Measurements from ENCODE around the gene PLD1.
"Not testable (repeated sequence)": the region's sequence is repeated elsewhere in the genome, so short reads cannot be mapped to it uniquely, and the experiment has no call there.

The PLD1 gene

GRCh38 chr3:171649911-171650592, 160.2 kb downstream of the PLD1 start:
- no peak for FAIRE-seq

- no peak for FAIRE-seq
These were observed 161.0 kb downstream of the PLD1 start for GRCh38 chr3:171649267-171649666.

GRCh38 chr3:171648069-171648468, 162.2 kb downstream of the PLD1 start:
- no peak for FAIRE-seq

DNA sequence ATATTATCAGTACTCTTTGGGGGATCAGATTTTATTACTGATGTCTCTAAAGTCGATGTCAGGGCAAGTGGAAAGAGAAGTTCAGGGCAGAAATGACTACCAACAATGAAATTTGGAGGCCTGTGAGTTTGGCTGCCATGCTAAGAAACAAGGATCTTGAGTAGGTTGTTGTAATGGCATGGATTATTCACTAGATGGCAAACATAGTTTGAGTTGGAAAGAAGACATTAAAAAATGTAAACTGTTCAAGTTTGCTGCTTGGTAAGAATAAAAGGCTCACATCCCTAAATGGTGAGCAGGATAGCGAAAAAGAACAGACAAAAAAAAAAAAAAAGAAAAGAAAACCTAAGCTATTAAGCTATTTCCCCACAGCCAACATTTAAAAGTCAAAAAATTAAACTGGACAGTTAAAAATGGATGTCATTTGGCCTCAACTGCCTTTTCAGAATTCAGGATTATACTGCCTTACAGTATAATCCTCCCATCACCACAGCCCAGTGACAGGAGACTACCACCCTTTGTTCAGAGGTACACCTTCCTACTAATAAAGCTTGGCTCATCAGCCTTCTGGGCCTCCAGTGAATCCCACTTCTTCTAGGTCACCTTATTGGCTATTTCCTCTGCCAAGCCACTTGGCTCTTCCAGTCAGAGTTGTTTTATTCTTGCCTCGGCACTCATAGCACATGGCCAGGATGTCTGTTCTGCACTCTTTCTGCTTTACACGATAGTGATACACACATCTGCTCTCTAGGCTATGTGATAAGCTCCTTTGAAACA, 163.7 kb downstream of the PLD1 start:
- no peak for FAIRE-seq

- FAIRE-seq = no peak
These were observed 165.6 kb downstream of the PLD1 start for GRCh38 chr3:171644681-171645080.

GRCh38 chr3:171643681-171644080, 166.6 kb downstream of the PLD1 start:
- no peak for FAIRE-seq

DNA sequence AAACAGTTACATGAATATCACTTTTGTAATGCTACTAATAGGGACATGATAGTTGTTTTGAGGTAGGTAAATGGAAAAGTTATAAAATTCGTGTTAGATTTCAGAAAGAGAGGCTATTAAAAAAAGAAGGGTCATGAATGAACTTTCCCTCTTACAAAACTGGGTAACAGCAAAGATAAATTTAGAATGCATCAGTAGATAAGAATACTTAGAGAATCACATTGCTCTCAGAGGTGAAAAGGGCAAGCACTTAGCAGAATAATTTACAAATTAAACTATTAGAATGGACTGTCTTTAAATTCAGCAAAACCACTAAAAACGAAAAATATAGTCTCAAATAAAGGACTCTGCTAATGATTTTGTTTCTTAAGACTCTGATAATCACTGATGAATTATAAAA, 167.2 kb downstream of the PLD1 start:
- FAIRE-seq = no peak

GRCh38 chr3:171640520-171641412, 169.5 kb downstream of the PLD1 start:
- no peak for FAIRE-seq

DNA sequence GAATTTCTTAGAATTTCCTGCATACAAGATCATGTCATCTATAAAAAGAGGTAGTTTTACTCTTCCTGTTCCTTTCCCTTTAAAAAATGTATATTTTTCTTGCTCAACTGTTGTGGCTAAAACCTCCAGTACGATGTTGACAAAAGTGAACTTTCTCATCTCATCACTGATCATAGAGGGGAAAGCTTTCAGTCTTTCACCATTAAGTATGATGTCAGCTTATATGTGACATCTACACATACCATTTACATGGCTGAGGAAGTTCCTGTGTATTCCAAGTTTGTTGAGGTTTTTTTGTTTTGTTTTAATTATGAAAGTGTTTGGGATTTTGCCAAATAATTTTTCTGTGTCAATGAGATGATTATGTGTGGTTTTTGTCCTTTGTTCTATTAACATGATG, 173.6 kb downstream of the PLD1 start:
- no peak for FAIRE-seq

DNA sequence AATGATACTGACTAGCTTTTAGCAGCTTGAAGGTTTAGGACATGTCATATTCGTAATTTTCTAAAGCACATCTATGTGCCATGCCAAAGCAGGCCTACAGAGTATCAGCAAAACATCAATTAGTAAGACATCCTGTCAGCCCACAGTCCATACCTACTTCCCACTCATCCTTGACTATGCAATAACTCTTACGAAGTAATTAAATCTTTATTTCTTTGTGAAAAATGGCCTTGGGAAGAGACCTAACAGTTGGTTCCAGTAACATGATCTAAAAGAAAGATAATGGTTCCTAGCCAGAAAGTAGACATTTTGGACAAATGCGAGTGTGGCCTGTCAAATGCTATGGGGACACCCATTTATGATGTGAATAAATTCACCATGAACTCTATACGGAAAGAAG, 177.5 kb downstream of the PLD1 start:
- FAIRE-seq = no peak

DNA sequence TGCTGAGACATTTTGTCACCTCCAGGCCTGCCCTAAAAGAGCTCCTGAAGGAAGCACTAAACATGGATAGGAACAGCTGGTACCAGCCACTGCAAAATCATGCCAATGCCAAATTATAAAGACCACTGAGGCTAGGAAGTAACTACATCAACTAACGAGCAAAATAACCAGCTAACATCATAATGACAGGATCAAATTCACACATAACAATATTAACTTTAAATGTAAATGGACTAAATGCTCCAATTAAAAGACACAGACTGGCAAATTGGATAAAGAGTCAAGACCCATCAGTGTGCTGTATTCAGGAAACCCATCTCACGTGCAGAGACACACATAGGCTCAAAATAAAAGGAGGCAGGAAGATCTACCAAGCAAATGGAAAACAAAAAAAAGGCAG, 183.5 kb downstream of the PLD1 start:
- FAIRE-seq = not testable (repeated sequence)

- FAIRE-seq = no peak
These were observed 188.2 kb downstream of the PLD1 start for GRCh38 chr3:171622126-171622525.

DNA sequence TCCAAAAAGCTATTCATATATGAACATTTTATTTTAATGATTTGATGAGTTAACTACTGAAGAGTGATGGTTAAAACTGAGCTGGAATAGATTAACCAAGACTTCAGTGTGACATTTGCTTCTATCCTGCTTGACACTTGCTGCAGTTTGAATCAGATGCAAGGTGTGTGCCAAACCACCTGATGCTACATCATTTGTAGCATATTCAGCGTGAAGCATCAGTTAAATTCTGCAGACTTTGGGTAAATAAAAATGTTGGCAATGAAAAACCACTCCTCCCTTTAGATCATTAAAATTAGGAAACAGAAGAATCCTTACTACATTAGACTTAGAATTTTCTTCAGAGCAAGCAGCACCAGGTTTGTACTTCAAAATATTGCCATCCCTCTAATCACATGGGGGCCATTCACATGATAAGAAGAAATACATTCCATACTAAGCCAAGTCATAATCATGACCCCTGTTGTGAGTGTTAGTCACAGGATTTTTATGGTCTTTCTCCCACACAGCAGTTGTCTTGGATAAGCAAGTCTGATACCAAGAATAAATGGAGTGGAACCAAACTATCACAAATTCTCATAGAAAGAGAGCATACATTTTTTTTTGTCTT, 189.4 kb downstream of the PLD1 start:
- no peak for FAIRE-seq

DNA sequence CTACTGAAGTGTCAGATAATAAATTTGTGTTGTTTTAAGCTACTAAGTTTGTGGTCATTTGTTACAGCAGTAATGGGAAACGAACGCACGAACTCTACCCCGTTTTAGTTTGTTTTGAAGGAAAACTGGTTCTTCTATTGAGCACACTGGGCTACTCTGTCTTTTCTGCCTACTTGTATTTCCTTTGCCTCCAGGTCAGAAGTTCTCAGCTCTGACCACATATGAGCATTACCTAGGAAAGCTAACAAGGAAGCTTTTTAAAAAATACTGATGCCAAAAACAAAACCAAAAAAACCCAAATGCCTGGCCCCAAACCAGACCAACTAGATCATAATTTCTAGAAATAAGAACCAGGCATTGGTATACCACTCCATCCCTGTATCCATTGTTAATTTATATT, 193.5 kb downstream of the PLD1 start:
- no peak for FAIRE-seq

DNA sequence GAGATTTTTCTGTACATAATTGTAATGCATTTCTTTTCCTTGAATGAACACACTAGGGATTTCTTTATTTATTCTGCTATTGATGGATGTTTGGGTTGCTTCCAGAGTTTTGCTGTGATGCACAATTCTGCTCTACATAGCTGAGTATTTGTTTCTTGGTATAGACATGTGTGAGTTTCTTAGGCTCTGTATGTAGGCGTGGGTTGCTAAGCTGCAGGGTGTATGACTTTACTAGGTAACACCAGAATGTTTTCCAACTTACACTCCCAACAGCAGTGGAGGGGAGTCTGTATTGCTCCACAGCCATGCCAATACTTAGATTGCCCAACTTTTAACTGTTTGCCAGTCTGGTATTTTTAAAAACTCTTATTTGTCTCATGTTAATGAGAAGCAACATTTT, 194.6 kb downstream of the PLD1 start:
- no peak for FAIRE-seq

GRCh38 chr3:171615281-171615680, 195.0 kb downstream of the PLD1 start:
- no peak for FAIRE-seq

DNA sequence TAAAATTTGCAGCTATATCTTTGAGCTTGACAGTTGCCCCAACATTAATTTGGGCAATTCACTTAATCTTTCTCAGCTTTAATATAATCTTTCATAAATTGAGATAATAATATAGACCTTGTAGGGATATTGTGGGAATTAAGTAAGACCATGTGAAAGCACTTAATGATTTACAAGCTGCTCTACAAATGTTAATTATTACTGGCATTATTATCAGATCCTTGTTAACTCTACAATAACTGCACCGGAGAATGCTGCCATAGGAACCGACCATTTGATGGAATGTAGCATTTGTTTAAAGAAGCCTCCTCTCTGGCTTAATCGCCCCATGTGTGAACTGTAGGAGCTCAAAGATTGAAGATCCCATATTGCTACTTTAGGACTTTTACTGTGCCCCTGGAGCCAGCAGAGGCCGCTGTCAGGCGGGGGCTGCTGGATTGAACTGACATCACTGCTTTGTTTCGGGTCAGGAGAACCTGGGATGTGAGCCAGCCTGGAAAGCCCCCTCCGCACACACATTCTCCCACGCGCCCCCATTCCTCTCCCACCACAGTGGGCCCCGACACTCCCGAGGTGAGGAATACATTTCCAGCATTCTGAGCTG, 195.9 kb downstream of the PLD1 start:
- no peak for FAIRE-seq

DNA sequence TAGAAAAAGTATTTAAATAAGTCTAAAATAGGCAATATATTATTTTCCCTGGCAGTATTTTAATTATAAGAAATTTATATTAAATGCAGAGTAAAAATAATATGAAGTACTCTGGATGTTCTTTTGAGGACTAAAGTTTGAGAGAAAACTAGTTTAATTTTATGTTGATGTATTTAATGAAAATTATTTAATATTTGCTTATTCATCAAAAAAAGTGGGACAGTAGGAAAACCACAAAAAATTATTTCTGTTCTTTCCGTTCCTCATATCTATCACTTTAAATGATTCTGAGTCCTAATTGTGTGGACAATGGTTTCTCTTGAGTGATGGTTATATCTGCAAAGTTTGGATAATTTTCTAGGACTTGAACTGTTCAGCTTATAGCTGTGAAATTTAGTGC, 202.8 kb downstream of the PLD1 start:
- FAIRE-seq = no peak

DNA sequence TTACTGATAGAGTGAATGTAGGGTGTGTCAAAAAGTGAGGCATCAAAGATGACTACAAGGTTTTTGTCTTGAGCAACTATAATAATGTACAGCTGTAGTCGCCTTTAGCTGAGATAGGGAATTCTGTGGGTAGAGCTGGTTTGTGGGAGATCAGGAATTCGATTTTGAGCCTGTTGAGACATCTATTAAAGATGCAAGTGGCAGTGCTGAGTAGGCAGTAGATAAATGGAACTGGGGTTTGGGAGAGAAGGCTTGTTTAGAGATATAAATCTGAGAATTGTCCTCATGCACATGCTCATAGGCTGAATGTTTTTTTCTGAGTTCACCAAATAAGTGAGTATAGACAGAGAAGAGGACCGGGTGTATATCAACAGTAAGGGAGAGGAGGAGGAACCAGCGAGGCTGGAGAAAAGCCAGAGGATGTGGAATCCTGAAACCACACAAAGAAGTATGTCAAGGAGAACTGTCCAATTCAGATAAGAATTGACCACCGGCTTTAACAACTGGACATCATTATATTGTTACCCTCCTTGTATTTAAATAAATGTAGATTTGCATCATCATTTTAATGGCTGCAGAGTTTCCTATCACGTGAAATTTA, 204.0 kb downstream of the PLD1 start:
- FAIRE-seq = no peak

- FAIRE-seq = no peak
These were observed 205.9 kb downstream of the PLD1 start for GRCh38 chr3:171604370-171604769.

DNA sequence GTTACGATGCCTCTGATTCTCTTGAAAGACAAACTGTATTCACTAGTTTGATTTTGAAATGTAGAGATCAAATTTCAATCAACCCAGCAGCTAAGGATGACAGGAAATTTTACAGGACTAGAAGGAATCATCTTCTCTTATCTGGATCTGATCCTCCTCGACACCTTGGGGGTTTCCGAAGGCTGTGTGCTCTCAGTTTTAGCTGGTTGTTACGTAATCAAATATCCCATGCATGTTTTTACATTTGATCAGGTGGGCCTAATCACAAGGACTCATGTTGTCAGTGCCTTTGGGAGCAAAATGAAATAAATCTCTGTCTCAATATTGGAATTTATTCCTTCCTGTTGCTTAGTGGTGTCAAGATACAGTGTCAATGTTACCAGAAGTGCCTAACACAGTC, 208.2 kb downstream of the PLD1 start:
- no peak for FAIRE-seq

- FAIRE-seq = no peak
These were observed 210.3 kb downstream of the PLD1 start for GRCh38 chr3:171600030-171600429.

Measured in colon (tissue), 2 donors.